ENCODE data around the gene TYROBP.

Gene TYROBP

DNA sequence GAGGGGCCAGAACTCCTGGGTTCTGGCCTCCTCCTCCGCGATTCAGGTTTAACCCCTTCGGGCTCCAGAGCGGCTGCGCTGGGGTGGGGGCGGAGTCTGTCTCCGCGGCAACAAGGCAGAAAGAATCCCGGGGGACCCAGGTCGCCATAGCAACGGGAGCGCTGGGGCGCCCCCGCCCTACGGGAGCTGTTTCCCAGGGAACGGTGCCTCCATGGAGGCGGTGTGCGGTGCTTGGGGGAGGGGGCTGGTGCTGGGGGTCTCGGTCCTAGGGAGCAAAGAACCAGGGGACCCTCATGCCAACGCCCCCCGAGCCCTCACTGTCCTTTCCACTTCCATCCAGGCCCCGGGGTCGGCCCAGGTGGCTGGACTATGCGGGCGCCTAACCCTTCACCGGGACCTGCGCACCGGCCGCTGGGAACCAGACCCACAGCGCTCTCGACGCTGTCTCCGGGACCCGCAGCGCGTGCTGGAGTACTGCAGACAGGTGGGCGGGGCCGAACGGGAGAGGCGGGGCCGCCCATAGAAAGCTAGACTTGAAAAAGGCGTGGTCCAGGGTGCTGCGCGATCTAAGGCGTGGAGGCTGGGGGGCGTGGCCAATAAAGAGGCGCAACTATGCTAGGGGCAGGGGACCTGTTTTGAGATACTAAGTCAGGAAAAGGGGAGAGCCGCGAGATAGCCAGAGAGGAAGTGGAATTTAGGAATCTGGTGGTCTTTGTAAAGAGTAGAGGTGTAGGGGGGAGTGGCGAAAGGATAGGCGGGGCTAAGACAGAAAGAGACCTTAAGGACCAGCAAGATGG, 38.6 kb downstream of the TYROBP start:
- DNase-seq: peak; percentile 91

DNA sequence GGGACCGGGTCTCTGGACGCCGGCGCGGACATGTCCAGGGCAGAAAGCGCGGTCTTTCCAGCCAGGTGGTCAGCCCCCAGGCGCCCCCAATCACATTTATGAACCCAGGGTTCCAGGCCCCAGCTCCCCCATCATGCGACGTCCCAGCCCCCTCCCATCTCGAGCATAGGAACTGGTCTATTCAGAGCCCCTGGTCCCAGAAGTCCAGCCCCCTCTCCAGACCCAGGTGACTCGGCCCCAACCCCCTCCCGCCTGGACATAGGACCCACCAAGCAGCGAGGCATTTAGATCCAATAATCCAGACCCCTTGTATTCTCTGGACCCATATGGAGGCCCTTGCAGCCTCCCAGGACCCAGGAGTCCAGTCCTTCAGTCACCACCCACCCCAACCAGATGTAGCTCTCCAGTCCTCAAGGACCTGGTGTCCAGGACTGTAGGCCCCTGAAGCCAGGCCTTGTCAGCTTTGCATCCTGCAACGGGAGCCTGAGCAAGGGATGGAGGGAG, 39.2 kb downstream of the TYROBP start:
- no peak for DNase-seq

DNA sequence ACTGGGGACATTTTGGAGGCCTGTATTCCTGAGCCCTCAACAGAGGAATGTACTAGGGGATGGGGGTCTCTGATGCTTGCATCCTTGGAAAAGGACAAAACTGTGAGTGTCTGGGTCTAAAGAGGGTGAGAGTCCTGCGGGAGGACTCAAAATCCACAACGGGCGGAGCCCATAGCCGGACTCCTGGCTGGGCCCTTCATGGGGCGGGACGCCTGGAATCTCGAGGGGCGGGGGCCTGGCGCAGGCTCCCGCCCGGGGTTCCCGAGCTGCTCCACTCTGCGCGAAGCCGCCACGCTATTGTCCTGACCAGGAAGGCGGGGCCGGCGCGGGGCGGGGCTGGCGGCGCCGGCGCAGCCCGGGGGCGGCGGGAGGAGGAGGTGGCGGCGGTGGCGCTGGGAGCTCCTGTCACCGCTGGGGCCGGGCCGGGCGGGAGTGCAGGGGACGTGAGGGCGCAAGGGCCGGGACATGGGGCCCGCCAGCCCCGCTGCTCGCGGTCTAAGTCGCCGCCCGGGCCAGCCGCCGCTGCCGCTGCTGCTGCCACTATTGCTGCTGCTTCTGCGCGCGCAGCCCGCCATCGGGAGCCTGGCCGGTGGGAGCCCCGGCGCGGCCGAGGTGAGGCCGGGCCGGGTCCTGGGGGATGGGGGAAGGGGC, 39.8 kb downstream of the TYROBP start, which contains the start of gene APLP1:
Gene APLP1 (plus strand): TSS at position 403 of the 651 bp plus-strand sequence. CDS start 63 bp downstream, at position 466.
- peak; percentile 56 for DNase-seq

DNA sequence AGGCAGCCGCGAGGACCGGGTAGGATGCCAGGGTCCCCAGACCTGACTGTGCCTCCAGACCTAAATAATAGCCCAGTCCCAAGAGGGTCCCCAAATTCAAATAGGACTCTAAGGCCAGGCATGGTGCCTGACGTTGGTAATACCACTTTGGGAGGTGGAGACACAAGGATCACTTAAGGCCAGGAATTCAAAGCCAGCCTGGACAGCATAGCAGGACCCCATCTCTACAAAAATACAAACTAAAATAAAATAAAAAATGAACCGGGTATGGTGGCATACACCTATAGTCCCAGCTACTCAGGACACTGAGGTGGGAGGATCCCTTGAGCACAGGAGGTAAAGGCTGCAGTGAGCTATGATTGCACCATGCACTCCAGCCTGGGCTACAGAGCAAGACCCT, 45.1 kb downstream of the TYROBP start:
- no peak for DNase-seq

DNA sequence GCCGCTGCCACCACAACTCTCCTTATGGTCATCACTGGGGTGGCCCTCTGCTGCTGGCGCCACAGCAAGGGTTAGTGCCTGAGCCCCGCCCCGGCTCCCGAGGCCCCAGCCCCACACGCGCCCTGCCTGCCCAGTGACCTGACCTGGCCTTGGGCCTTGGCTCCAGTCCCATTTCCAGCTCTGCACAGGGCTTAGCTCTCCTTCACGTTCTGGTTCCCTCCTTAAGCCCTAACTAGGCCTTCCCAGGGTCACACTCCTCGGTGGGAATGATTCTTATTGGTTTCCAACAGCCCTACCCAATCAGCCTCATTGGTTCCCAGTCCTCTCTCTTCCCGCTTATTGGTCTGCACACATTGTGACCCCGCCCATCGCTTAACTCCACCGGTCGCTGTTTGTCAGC, 45.6 kb downstream of the TYROBP start:
- no peak for DNase-seq

DNA sequence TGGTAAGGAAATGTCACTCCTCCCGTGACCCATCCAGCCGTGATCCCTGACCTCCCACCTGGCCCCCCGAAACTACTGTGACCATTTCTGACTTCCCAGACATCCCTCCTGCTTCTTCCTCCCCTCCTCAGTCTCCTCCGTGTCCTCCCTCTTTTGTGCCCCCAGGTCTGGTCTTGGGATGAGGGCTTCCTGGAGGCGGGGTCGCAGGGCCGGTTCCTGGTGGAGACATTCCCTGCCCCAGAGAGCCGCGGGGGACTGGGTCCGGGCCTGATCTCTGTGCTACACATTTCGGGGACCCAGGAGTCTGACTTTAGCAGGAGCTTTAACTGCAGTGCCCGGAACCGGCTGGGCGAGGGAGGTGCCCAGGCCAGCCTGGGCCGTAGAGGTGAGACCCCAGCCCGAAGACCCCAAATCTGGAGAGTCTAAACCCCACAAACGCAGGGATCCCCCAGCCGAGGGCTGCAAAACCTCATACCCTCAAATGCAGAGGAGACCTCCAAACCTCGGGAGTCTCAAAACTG, 46.4 kb downstream of the TYROBP start:
- no peak for DNase-seq

DNA sequence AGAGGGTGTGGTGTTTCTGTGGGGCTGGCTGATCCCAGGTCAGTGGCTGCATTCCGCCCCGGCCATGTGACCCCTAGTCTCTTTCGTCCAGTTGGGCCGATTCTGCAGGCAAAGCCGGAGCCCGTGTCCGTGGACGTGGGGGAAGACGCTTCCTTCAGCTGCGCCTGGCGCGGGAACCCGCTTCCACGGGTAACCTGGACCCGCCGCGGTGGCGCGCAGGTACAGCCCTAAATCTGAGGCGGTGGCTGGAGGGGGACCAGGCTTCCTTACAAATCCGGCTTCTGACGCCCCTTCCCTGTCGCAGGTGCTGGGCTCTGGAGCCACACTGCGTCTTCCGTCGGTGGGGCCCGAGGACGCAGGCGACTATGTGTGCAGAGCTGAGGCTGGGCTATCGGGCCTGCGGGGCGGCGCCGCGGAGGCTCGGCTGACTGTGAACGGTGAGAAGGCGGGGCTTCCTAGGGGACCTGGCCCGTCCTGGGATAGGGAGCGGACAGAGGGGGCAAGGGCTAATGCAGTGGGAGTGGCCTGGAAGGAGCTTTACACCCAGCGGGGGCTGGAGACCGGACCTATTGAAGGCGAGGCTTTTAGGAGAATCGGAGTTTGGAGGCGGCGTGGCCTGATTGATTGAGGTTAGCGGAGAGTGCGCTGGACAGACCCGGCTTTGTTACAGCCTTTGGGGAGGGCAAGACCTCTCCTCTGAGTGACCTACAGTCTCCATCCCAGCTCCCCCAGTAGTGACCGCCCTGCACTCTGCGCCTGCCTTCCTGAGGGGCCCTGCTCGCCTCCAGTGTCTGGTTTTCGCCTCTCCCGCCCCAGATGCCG, 47.1 kb downstream of the TYROBP start:
- DNase-seq: no peak

DNA sequence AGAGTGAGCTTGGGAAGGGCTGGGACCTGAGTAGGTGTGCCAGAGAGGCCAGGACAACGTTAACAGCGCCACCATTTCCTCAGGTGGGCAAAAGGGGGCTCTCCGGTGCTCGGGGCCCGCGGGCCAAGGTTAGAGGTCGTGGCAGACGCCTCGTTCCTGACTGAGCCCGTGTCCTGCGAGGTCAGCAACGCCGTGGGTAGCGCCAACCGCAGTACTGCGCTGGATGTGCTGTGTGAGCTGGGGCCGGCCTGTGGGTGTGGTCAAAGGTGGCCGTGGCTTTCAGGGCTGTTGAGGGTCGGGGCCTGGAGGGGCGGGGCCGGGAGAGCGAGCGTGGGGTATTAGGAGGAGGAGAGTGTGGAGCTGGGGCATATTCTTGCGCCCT, 47.7 kb downstream of the TYROBP start:
- DNase-seq: no peak

DNA sequence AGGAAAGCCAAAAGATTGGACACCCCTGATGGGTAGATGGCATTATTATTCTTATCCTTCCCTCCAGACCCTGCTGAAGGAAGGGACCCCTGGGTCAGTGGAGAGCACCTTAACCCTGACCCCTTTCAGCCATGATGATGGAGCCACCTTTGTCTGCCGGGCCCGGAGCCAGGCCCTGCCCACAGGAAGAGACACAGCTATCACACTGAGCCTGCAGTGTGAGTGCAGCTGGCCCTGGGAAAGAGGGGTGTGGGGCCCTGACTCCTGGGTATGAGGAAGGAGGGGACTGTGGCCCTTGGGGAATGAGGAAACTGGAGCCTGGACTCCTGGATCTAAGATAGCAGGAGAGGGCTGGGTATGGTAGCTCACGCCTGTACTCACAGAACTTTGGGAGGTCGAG, 48.7 kb downstream of the TYROBP start:
- DNase-seq: no peak

DNA sequence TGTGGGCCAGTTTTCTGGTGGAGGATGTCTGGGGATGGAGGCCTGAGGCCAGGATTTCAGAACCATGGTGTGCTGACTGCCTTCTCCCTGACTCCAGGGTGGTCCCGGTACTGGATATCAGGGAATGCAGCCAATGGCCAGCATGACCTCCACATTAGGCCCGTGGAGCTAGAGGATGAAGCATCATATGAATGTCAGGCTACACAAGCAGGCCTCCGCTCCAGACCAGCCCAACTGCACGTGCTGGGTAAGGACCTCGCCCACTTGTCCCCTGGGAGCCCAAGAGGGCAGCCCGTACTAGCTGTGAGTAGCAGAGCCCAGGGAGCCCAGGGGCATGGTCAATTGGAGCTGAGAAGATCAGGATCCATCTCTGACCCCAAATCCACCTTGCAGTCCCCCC, 49.8 kb downstream of the TYROBP start:
- DNase-seq: no peak

DNA sequence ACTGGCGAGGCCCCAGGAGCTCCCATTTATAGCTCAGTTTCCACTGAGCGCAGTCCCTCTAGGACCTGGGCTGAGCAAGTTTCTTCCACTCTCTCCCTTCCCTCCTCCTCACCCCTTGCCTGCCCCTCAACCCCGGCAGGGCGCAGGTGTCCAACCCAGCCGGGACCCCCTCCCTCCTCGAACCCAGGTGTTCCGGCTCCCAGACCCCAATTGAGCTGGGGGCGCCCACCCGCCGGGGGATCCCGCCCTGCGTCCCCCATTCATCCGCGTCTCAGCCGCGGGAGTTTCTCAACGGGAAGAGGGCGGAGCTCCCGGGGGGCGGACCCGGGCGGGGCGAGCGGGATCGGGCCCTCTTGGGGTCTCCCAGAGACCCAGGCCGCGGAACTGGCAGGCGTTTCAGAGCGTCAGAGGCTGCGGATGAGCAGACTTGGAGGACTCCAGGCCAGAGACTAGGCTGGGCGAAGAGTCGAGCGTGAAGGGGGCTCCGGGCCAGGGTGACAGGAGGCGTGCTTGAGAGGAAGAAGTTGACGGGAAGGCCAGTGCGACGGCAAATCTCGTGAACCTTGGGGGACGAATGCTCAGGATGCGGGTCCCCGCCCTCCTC, 51.4 kb downstream of the TYROBP start, which contains the start of gene KIRREL2:
Gene KIRREL2 (plus strand): TSS at position 366 of the 604 bp plus-strand sequence. CDS start 209 bp downstream, at position 575.
- DNase-seq: no peak

Measured in activated CD4-positive, alpha-beta T cell treated with anti-CD3 and anti-CD28 coated beads, Interleukin-2, amount 50 U/mL, for 16 hours (primary cell).